NCI-H1092 (cell line): ENCODE results near the gene LGR4.
A peak's percentile ranks its signal among the peaks of the same experiment; 100 is the strongest.

Experiments used
- DNase-seq: peaks from one replicate; lab custom pipeline; 2025; lab: John Stamatoyannopoulos, UW

LGR4 gene

GRCh38 chr11:27375370-27375769 lies 97.2 kb downstream of the LGR4 start:
- DNase-seq = no peak

DNA sequence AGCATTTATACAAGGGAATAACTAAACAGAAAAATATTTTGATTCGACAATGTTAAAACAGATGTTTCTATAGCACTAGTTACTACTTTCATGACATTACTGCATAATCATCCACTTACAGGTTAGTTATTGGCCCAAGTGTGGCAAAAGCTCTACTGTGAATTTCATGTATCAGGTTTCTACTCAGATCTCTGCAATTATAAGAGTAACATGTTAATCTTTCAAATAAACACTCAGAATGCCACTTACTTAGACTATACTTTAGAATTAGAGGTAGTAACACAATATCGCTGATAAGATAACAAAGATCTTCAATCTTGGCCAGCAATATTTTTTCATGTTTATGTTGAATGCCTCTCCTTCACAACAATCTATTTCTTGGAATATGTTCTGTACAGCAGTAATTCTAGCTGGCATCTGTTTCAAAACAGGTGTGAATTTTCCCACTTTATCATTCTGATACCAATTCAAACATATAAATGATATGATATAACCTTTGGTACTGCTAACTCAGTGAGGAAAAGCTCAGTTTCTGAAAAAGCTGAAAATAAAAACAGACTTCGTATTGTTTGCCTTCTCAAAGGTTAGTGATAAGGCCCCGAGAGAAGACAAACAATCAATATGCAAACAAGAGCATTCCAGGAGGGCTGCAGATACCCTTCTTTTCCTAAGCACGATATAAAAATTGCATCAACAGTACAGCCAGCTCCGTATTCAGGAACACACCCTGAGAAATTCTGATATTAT lies 98.6 kb downstream of the LGR4 start:
- no peak for DNase-seq

DNA sequence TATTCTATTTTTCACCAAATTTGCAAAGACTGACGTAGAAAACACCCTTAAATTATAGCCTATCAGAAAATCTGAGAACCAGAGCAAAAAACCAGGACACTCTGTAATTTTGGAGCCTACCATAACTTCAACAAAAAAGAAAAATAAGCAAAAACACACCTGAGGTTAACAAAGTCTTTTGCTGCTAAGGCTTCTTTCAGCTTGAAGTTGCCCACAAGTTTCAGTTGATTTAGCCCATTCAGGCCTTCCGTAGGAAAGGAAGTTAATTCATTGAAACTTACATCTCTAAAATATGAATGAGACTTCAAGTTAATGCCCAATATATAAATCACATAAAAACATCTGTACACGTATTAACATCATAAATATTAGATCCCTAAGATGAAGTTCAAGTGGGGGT lies 99.2 kb downstream of the LGR4 start:
- no peak for DNase-seq

DNA sequence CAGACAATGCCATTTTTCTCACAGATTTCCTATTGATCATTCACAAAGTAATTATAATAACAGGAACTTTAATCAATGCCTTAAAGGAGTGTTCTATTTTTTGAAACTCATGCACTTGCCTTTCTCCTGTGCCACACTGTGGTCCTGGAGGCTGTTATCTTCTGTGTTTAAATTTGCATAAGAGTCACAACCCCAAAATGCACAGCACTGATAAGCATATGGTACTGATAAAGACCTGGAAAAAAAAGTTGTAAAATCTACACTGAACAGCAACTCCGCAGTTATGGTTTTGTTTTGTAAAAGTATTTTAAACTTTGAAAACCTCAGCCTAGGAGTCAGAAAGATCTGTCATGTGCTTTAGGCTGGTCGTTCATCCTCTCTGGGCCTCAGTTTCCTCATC lies 100.4 kb downstream of the LGR4 start:
- DNase-seq = no peak

GRCh38 chr11:27371489-27371888 lies 101.1 kb downstream of the LGR4 start:
- no peak for DNase-seq

- DNase-seq = no peak
These were observed 102.2 kb downstream of the LGR4 start for GRCh38 chr11:27370374-27370773.

DNA sequence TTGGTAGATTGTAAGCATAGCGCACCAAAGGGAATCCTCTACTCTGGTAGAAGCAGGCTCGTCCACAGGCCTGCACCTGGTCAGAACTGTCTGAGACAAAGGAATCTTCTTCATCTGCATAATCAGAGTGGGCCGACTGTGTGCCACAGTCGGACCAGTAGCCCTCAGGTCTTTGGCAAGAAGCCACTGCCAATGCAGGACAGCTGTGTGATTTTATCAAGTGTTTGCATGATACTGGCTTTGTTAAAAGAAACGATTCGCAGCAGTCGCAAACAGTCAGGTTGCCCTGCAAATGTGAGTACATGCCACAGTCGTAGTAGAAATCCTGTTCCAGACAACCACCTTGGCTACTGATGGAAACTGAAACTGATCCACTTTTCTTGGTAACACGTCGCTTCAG lies 104.7 kb downstream of the LGR4 start:
- DNase-seq = peak; percentile 74

- DNase-seq = no peak
These were observed 108.9 kb downstream of the LGR4 start for GRCh38 chr11:27363576-27364117.

- DNase-seq = peak; percentile 96
These were observed 109.6 kb downstream of the LGR4 start, which contains the start of gene CCDC34 for GRCh38 chr11:27362749-27363575. TSS of gene CCDC34 (minus strand) at chr11:27363215. CDS start at chr11:27363194, 21 bp downstream.

DNA sequence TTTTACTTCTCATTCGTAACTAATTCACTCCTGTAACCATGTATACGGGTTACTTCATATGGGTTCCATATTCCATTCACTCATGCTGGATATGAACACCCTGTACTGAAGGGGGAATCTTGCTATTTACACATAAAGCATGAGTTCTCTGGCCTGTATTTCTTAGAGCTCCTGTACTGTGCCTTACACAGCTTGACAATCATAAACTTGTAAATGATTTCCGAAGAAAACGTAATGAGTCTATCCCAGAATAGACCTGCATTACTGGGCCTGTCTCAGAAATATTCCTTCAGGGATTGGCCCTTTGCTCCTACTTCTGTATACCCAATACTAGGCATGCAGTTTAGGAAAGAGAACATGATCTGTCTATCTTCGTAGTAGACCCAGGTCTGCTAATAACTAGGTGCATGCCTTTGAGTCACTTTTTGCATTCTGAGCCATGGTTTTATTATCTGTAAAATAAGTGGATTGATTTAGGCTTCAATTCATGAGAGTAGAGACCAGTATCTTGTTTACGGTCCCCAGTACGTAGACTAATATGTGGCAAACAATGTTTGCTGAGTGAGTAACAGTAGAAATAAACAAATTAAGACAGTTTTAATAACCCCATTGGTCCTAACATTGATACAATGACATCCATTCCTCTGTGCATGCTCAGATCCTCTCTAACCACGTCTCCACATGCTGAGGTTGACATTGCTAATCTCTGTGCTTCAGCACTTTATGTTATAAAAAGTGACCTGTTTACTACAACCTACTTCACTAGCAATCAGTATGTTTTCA lies 110.8 kb downstream of the LGR4 start:
- no peak for DNase-seq

- no peak for DNase-seq
These were observed 114.3 kb downstream of the LGR4 start for GRCh38 chr11:27358296-27358695.

GRCh38 chr11:27357250-27357649 lies 115.3 kb downstream of the LGR4 start:
- peak; percentile 45 for DNase-seq

DNA sequence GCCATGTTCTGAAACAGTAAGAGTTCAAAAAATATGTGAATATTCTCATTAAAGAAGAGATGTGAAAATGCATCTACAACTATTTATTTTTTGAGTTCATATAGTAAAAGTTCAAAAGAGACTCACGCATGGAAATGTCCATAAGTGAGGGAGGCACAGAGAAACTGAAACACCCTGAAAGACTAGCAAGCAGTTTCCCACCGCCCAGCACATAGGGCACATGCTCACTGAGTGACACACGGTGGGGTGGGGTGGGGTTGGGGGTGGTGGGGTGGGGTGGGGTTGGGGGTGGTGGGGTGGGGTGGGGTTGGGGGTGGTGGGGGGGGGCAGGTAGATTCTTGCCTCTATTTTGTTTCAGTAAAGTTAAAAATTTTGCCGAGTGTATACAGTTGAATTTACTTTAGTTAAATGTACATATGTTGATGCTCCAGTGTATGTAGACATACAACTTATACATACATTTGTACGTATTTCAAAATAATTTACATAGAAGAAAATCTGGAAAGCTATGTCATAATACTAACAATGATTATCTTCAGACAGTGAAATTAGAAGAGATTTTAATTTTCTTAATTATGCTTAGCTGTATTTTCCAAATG lies 115.9 kb downstream of the LGR4 start:
- DNase-seq = no peak

DNA sequence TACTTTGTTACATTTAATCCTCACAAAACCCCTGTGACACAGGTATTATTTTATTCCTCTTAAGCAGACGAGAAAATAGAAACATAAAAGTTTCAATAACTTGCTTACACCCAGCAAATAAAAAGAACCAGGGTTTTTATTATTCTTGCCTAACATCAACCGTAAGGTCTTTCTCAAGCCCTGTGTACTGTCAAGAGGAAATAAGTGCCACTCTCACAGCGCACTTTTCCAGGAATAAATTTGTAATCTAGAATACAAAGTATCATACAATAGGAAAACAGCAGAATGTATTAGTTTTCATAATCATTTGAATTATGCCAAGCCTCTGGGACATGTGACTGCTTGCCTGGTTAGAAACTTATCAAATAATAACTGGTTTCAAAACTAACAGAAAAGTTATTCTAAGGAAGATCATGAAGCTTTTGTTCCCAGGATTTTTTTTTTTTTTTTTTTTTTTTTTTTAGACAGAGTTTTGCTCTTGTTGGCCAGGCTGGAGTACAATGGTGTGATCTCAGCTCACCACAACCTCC lies 117.0 kb downstream of the LGR4 start:
- DNase-seq = no peak

- no peak for DNase-seq
These were observed 118.1 kb downstream of the LGR4 start for GRCh38 chr11:27354359-27354965.

GRCh38 chr11:27353593-27354358 lies 118.8 kb downstream of the LGR4 start:
- DNase-seq = no peak

DNA sequence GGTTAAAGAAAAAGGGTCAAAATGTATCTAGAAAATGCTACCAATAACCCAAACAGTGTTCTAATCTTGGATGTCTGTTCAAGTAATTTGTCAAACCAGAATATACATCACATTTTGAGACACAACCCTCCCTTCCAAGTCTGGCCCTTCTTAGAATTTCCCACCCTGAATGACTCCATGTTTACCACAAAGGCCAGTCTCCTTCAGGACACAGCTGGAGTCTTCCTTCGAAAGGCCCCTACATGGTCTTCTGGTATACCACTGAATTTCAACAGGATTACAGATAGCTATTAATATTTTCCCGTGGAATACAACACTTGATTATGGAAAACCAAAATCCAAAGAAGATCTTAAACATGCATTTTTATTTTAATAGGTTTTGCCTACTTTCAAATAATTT lies 119.8 kb downstream of the LGR4 start:
- DNase-seq = no peak

- DNase-seq = no peak
These were observed 122.1 kb downstream of the LGR4 start for GRCh38 chr11:27350511-27350910.

GRCh38 chr11:27349919-27350318 lies 122.7 kb downstream of the LGR4 start:
- DNase-seq = no peak

- DNase-seq = peak; percentile 68
These were observed 124.2 kb downstream of the LGR4 start for GRCh38 chr11:27348340-27348873.
